Germinal center (tissue), 1 donor: ENCODE data around the gene STK36.

Experiments used
- DNase-seq: peaks from one replicate; pipeline ENCODE4 v3.0.0; 2012; ENCODE audit warnings: mixed read lengths, low spot score

Gene STK36

DNA sequence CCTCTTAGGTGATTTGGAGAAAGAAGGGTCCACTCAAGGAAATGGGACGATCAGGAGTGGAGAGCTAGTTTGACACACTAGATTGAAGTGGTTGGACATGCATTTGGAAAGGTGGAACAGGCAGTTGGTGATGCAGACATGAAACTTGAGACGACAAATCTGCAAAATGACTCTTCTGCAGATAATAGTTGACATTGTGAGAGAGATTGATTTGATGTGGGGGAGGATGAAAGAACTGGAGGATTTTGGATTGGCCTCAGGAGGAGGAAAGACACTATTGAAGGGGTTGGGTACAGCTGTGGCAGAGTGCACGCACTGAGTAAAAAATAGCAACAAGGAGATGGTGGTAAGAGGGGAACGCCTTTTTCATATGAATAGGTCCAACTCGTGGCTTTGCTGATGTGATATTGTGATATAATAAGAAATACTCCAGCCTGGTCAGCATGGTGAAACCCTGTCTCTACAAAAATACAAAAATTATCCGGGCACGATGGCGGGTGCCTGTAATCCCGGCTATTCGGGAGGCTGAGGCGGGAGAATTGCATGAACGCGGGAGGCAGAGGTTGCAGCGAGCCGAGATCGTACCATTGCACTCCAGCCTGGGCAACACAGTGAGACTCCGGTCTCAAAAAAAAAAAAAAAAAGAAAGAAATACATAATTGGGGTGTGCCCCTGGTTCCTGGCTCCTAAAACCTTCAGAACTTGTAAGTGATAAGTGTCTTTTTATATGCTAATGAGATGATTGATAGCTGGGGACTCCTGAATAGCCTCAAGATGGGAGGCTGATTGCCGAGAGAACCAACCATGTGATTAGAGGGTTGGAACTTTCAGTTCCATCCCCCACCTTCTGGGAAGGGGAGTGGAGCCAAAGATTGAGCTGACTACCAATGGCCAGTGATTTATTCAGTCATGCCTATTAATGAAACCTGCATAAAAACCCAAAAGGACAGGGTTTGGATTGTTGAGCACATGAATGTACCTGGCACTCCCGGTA is 48.5 kb downstream of the STK36 start:
- DNase-seq = no peak

- no peak for DNase-seq
These were observed 49.6 kb downstream of the STK36 start for GRCh38 chr2:218721488-218721887.

DNA sequence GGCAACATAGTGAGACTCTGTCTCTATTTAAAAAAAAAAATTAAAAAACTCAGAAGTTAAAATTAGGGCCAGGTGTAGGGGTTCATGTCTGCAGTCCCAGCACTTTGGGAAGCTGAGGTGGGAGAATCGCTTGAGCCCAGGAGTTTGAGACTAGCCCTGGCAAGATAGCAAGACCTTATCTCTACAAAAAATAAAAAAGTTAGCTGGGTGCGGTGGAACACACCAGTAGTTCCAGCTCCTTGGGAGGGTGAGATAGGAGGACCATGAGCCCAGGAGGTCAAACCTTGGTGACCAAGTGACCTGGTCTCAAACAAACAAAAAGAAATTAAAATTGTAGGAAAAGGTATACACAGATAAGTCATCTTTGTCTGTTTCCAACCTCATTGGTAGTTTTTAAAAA is 50.0 kb downstream of the STK36 start:
- DNase-seq = no peak

- no peak for DNase-seq
These were observed 50.5 kb downstream of the STK36 start for GRCh38 chr2:218722419-218722818.

- no peak for DNase-seq
These were observed 51.2 kb downstream of the STK36 start for GRCh38 chr2:218722876-218723785.

GRCh38 chr2:218726004-218726574 is 54.2 kb downstream of the STK36 start:
- no peak for DNase-seq

DNA sequence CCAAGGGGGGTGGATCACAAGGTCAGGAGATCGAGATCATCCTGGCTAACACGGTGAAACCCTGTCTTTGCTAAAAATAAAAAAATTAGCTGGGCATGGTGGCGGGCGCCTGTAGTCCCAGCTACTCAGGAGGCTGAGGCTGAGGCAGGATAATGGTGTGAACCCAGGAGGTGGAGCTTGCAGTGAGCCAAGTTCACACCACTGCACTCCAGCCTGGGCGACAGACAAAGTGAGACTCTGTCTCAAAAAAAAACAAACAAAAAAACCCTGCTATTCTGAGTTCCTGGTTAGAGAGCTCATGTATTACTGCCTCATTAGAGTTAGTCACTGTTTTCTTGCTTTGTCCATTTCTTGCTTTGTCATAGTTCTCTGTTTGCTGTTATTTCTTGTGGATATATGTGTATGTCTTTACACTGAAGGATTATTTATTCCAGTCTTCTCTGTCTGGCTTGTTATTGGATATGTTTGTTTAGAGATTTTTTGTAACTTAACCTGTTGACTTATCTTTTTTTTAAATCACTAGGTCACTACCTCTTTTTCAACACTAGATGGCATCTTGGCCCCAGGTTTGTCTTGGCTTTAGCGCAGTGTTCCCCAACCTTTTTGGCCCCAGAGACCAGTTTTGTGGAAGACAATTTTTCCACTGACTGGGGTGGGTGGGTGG is 55.7 kb downstream of the STK36 start:
- DNase-seq = no peak

DNA sequence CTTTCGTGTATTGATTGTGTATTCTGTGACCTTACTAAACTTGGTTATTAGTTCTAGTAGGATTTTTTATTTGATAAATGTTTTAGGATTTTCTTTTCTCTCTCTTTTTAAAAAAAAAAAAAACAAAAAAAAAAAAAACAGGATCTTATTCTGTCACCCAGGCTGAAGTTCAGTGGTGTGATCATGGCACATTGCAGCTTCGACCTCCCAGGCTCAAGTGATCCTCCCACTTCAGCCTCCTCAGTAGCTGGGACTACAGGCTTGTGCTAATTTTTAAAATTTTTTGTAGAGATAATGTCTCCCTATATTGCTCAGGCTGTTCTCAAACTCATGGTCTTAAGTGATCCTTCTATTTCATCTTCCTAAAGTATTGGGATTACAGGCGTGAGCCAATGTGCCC is 57.8 kb downstream of the STK36 start:
- no peak for DNase-seq

DNA sequence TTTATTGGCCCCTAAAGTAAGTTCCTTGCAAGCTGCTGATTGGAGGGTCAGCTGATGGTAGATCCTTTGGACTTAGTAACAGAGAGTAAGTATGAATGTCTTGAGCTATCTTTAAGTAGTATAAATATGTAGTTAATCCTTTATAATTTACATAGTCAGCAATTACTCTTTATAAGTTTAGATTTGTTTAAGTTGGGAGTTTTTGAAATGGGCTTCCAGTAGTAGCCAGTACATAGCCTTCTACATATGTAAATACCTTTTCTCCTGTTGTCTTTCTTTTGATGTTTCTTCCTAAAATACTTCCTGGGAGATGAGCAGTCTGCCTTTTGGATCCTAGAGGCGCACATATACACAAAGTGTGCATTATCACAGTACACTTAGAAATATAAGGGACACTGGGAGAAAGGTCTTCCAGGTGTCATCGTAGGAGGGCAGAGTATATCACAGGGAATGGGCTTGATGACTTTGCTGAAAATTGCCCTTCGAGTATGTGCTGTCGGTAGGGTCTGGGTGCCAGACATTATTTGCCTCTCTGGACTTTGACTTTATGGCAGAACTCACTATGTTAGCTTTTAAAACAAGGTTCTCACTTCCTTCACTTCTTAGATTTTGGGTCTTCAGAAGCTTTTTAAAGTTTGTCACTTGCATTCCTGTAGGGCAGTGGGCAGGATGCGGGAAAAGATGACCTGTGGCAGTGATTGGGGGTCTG is 60.3 kb downstream of the STK36 start:
- DNase-seq = no peak

- no peak for DNase-seq
These were observed 60.9 kb downstream of the STK36 start for GRCh38 chr2:218732761-218733158.

DNA sequence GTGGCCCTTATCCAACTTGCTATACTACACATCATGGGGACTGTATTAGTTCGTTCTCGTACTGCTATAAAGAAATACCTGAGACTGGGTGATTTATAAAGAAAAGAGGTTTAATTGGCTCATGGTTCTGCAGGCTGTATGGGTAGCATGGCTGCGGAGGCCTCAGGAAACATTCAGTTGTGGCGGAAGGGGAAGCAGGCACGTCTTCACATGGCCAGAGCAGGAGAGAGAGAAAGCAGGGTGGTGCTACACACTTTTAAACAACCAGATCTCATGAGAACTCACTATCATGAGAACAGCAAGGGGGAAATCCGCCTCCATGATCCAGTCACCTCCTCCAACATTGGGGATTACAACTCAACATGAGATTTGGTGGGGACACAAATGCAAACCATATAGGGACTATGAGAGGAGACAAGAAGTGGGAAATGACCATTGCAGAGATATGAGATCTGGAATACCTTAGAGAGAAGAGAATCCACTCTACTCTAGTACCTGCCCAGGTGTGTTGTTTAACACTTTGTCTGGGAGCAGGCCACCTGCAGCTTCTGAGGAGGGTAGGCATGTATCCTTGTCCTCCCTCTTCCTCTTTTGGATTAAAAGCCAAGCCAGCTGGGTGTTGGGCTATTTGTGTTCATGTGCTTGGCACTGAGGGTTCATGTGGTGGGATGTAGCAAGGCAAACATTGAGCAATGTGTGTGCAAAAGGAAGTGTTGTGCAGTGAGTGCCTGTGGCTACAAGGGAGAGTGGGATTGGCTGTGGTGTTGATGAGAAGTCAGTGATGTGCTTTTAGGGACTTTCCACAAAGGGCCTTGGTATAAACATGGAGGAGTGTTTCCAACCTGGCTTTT is 61.5 kb downstream of the STK36 start:
- DNase-seq = no peak

GRCh38 chr2:218734190-218734975 is 62.5 kb downstream of the STK36 start:
- no peak for DNase-seq

GRCh38 chr2:218736531-218736930 is 64.6 kb downstream of the STK36 start:
- DNase-seq = no peak

DNA sequence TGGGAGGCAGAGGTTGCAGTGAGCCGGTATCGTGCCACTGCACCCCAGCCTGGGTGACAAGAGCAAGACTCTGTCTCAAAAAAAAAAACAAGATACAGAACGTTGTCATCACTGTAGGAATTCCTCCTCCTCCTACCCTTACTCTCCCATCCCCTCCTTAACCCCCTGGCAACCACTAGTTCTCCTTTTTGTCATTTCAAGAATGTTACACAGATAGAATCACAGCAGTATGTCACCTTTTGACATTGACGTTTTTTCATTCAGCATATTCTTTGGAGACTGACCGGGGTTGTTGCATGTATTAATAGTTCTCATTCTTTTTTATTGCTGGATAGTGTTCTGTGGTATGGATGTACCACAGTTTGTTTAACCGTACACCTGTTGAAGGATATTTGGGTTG is 71.2 kb downstream of the STK36 start:
- DNase-seq = no peak

DNA sequence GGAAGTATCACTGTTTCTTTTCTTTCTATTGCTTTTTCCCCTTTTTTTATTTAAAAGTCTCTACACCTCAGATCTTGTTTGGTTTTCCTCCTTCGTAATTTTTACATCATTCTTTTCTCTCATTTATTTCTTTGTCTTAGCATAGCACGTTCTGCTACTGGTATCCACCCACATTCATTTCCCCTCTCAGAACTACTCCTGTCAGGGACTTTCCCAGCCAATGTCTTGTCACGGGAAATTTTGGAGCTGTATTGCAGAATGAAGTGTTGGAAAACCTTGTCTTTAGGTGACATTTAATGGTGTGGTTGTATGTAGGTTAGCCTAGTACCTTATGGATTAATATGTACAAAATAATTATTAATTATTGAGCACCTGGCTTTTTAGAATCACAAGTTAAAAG is 72.7 kb downstream of the STK36 start:
- DNase-seq = no peak

GRCh38 chr2:218745160-218745558 is 73.3 kb downstream of the STK36 start:
- DNase-seq = no peak

GRCh38 chr2:218745559-218746469 is 73.9 kb downstream of the STK36 start:
- DNase-seq = no peak

DNA sequence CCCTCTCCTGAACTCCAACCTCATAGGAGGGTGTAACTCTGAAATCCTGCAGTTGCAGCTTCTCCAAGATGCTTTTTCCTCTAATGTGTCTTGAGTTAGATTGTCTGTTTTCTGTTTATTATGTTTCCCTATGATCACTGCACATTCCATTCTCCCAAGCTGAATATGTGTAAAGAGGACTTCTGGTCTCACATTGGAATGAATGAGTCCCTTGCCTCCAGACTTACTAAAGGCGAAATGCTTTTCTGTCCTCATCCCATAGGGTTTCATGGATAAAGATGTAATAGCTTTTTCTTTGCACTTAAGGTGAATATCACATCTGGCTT is 74.5 kb downstream of the STK36 start:
- no peak for DNase-seq

DNA sequence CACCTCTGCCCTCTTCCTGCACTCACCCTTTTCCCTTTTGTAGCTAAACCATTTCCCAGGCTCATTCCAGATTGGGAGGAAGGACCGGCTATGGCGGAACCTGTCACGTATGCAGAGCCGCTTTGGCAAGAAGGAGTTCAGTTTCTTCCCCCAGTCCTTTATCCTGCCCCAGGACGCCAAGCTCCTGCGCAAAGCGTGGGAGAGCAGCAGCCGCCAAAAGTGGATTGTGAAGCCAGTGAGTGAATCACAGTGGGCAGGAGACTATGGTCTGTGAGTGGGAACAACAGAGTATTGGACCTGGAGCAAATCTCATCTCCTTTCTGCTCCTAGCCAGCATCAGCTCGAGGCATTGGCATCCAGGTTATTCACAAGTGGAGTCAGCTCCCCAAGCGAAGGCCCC is 75.1 kb downstream of the STK36 start:
- no peak for DNase-seq
